C4-2B (cell line): Measurements from ENCODE around the gene LTBP2.

Experiments
- CTCF ChIP-seq: fragments of 450-650 bp; conservative IDR thresholded peaks from 2 replicates; pipeline ENCODE4 v1.5.1; 2017; ENCODE audit warnings: mild to moderate bottlenecking
- ZFX ChIP-seq: fragments of 450-650 bp; IDR thresholded peaks from 2 replicates; pipeline ENCODE4 v1.6.1; 2017

- TF ChIP-seq CTCF (no peak), ZFX (no peak)
Observed at GRCh38 chr14:74551001-74551400, 61.0 kb downstream of the LTBP2 start.
